WI38 (cell line): ENCODE data around the gene NHP2.
"Not testable (repeated sequence)": the region's sequence is repeated elsewhere in the genome, so short reads cannot be mapped to it uniquely, and the experiment has no call there.

Experiments used
- H3K4me3 ChIP-seq: 2 replicates; pipeline ENCODE4 v1.5.1; 2011; ENCODE audit warnings: low read depth, mild to moderate bottlenecking, control low read depth, low read length
- TF ChIP-seq, protein P1 (sequence below): IDR thresholded peaks from 2 replicates; pipeline ENCODE4 v1.5.1; 2012; ENCODE audit warnings: low read depth, mild to moderate bottlenecking, control low read depth, low read length

NHP2 gene

DNA sequence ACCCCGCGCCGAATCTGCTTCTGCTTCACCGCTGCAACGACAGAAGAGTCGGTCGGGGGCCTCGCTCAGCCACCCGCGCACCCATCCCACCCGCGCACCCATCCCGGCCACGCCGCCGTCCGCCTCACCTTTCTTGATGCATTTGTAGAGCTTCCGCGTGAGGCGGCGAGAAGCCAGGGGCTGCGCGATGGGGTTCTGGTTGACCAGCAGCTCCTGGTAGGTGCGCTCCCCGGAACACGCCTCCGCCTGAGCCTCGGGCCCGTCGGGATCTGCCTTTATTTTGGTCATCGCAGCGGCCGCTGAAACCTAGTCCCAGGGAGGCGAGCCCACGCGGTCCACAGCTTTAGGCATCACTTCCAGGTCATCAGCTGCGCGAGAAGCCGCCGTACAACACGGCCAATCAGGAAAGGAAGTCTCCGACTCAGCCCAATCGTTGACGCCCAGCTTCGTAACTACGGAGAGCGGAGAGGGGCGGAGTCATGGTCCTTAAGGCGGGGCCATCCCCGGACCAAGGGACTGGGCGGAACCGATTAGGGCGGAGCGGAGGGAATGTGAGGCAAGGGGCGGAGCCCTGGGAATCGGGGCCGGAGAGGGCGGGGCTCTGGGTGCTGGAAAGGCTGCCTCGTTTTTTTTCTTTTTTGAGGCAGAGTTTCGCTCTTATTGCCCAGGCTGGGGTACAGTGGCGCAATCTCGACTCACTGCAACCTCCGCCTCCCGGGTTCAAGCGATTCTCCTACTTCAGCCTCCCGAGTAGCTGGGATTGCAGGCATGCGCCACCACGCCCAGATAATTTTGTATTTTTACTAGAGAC lies at the start of gene NHP2:
Gene NHP2 (minus strand): TSS at position 356 of the 811 bp plus-strand sequence. CDS start 68 bp downstream, at position 288.
- peak within 1 kb of the TSS; percentile 86 for H3K4me3 ChIP-seq
- TF ChIP-seq, protein P1, sequence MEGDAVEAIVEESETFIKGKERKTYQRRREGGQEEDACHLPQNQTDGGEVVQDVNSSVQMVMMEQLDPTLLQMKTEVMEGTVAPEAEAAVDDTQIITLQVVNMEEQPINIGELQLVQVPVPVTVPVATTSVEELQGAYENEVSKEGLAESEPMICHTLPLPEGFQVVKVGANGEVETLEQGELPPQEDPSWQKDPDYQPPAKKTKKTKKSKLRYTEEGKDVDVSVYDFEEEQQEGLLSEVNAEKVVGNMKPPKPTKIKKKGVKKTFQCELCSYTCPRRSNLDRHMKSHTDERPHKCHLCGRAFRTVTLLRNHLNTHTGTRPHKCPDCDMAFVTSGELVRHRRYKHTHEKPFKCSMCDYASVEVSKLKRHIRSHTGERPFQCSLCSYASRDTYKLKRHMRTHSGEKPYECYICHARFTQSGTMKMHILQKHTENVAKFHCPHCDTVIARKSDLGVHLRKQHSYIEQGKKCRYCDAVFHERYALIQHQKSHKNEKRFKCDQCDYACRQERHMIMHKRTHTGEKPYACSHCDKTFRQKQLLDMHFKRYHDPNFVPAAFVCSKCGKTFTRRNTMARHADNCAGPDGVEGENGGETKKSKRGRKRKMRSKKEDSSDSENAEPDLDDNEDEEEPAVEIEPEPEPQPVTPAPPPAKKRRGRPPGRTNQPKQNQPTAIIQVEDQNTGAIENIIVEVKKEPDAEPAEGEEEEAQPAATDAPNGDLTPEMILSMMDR = no peak

DNA sequence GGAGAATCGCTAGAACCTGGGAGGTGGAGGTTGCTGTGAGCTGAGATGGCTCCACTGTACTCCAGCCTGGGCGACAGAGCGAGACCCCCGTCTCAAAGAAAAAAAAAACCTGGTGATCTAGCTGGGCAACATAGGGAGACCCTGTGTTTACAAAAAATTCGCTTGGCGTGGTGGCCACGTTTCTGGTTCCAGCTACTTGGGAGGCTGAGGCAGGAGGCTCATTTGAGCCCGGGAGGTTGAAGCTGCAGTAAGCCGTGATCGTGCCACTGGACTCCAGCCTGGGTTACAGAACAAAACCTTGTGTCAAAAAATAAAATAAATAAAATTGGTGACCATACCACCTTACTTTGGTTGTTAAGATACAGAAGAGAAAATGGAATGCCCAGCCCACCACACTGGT lies 48.9 kb upstream of the NHP2 start:
- TF ChIP-seq, protein P1 = no peak
- no peak overlapping the region for H3K4me3 ChIP-seq

GRCh38 chr5:178201927-178202235 lies 48.2 kb upstream of the NHP2 start:
- TF ChIP-seq, protein P1 = no peak
- no peak overlapping the region for H3K4me3 ChIP-seq

GRCh38 chr5:178201221-178201926 lies 47.7 kb upstream of the NHP2 start:
- no peak overlapping the region for H3K4me3 ChIP-seq
- TF ChIP-seq, protein P1 = no peak

GRCh38 chr5:178199581-178200434 lies 46.1 kb upstream of the NHP2 start:
- H3K4me3 ChIP-seq = no peak overlapping the region

DNA sequence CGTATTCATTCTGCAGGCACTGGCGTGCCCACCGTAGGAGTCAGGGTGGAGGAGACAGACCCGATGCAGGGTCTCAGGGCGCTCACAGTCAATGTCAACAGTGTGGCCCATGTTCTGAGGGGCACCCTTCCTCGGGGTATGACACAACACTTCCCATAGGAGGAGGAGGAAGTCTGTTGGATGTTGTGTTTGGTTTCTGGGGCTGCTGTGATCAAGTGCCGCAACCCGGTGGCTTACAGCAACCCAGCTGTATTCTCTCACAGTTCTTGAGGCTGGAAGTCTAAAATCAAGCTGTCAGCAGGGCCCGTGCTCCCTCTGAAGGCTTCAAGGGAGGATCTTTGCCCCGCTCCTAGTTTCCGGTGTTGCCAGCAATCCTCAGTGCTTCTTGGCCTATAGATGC lies 45.0 kb upstream of the NHP2 start:
- H3K4me3 ChIP-seq = no peak overlapping the region
- TF ChIP-seq, protein P1 = no peak

More at GRCh38 chr5:178199581-178200434, 46.1 kb upstream of the NHP2 start:
- TF ChIP-seq, protein P1 = no peak

DNA sequence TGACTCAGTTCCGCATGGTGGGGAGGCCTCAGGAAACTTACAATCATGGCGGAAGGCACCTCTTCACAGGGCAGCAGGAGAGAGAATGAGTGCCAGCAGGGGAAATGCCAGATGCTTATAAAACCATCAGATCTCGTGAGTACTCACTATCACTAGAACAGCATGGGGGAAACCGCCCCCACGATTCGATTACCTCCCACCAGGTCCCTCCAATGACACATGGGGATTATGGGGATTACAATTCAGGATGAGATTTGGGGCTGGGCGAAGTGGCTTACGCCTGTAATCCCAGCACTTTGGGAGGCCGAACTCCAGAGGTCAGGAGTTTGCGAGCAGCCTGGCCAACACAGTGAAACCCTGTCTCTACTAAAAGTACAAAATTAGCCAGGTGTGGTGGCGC lies 44.5 kb upstream of the NHP2 start:
- H3K4me3 ChIP-seq = not testable (repeated sequence)
